Measurements from ENCODE around the gene ONECUT3.

Gene ONECUT3

GRCh38 chr19:1766800-1767352 is 13.6 kb downstream of the ONECUT3 start:
- Histone ChIP-seq H3K9ac (ENCODE audit: low read depth, low read length) (no peak overlapping the region), H3K36me3 (ENCODE audit: control insufficient read depth, insufficient read depth, low read length) (no peaks in the 10 kb centered on the region), H3K27me3 (ENCODE audit: control insufficient read depth, insufficient read depth, low read length) (peaks cover 87% of the 10 kb centered on the region), H3K4me3 (ENCODE audit: low read depth, low read length) (no peak overlapping the region), H3K4me1 (ENCODE audit: control insufficient read depth, insufficient read depth, low read length) (peaks cover 2% of the 10 kb centered on the region), H3K9me3 (ENCODE audit: control insufficient read depth, insufficient read depth, low read length) (no peaks in the 10 kb centered on the region)

- Histone ChIP-seq H3K36me3 (ENCODE audit: control insufficient read depth, insufficient read depth, low read length) (no peaks in the 10 kb centered on the region), H3K9me3 (ENCODE audit: control insufficient read depth, insufficient read depth, low read length) (no peaks in the 10 kb centered on the region), H3K4me1 (ENCODE audit: control insufficient read depth, insufficient read depth, low read length) (peaks cover 2% of the 10 kb centered on the region), H3K27me3 (ENCODE audit: control insufficient read depth, insufficient read depth, low read length) (peaks cover 81% of the 10 kb centered on the region), H3K4me3 (ENCODE audit: low read depth, low read length) (no peak overlapping the region), H3K9ac (ENCODE audit: low read depth, low read length) (no peak overlapping the region)
Measured at GRCh38 chr19:1767464-1767933, 14.2 kb downstream of the ONECUT3 start.

GRCh38 chr19:1768248-1768647 is 14.9 kb downstream of the ONECUT3 start:
- Histone ChIP-seq H3K9me3 (ENCODE audit: control insufficient read depth, insufficient read depth, low read length) (no peaks in the 10 kb centered on the region), H3K4me3 (ENCODE audit: low read depth, low read length) (no peak overlapping the region), H3K4me1 (ENCODE audit: control insufficient read depth, insufficient read depth, low read length) (peaks cover 2% of the 10 kb centered on the region), H3K27me3 (ENCODE audit: control insufficient read depth, insufficient read depth, low read length) (peaks cover 77% of the 10 kb centered on the region), H3K36me3 (ENCODE audit: control insufficient read depth, insufficient read depth, low read length) (no peaks in the 10 kb centered on the region), H3K9ac (ENCODE audit: low read depth, low read length) (no peak overlapping the region)

GRCh38 chr19:1768918-1769644 is 15.8 kb downstream of the ONECUT3 start:
- Histone ChIP-seq H3K9ac (ENCODE audit: low read depth, low read length) (no peak overlapping the region), H3K4me3 (ENCODE audit: low read depth, low read length) (no peak overlapping the region), H3K4me1 (ENCODE audit: control insufficient read depth, insufficient read depth, low read length) (peaks cover 2% of the 10 kb centered on the region), H3K9me3 (ENCODE audit: control insufficient read depth, insufficient read depth, low read length) (no peaks in the 10 kb centered on the region), H3K27me3 (ENCODE audit: control insufficient read depth, insufficient read depth, low read length) (peaks cover 77% of the 10 kb centered on the region), H3K36me3 (ENCODE audit: control insufficient read depth, insufficient read depth, low read length) (no peaks in the 10 kb centered on the region)

GRCh38 chr19:1769645-1769985 is 16.3 kb downstream of the ONECUT3 start:
- H3K4me3 ChIP-seq (ENCODE audit: low read depth, low read length) = no peak overlapping the region
- no peaks in the 10 kb centered on the region for H3K9me3 ChIP-seq (ENCODE audit: control insufficient read depth, insufficient read depth, low read length)
- H3K4me1 ChIP-seq (ENCODE audit: control insufficient read depth, insufficient read depth, low read length) = peaks cover 2% of the 10 kb centered on the region
- no peaks in the 10 kb centered on the region for H3K36me3 ChIP-seq (ENCODE audit: control insufficient read depth, insufficient read depth, low read length)
- H3K27me3 ChIP-seq (ENCODE audit: control insufficient read depth, insufficient read depth, low read length) = peaks cover 77% of the 10 kb centered on the region
- H3K9ac ChIP-seq (ENCODE audit: low read depth, low read length) = no peak overlapping the region

- Histone ChIP-seq H3K27me3 (ENCODE audit: control insufficient read depth, insufficient read depth, low read length) (peaks cover 71% of the 10 kb centered on the region), H3K9me3 (ENCODE audit: control insufficient read depth, insufficient read depth, low read length) (no peaks in the 10 kb centered on the region), H3K4me3 (ENCODE audit: low read depth, low read length) (no peak overlapping the region), H3K36me3 (ENCODE audit: control insufficient read depth, insufficient read depth, low read length) (no peaks in the 10 kb centered on the region), H3K9ac (ENCODE audit: low read depth, low read length) (no peak overlapping the region), H3K4me1 (ENCODE audit: control insufficient read depth, insufficient read depth, low read length) (peaks cover 2% of the 10 kb centered on the region)
Measured at GRCh38 chr19:1770866-1771576, 17.7 kb downstream of the ONECUT3 start.

- no peaks in the 10 kb centered on the region for H3K4me1 ChIP-seq (ENCODE audit: control insufficient read depth, insufficient read depth, low read length)
- H3K9me3 ChIP-seq (ENCODE audit: control insufficient read depth, insufficient read depth, low read length) = no peaks in the 10 kb centered on the region
- no peak overlapping the region for H3K9ac ChIP-seq (ENCODE audit: low read depth, low read length)
- peaks cover 71% of the 10 kb centered on the region for H3K27me3 ChIP-seq (ENCODE audit: control insufficient read depth, insufficient read depth, low read length)
- no peak overlapping the region for H3K4me3 ChIP-seq (ENCODE audit: low read depth, low read length)
- H3K36me3 ChIP-seq (ENCODE audit: control insufficient read depth, insufficient read depth, low read length) = no peaks in the 10 kb centered on the region
Measured at GRCh38 chr19:1773184-1773583, 19.9 kb downstream of the ONECUT3 start.

GRCh38 chr19:1774989-1775772 is 21.9 kb downstream of the ONECUT3 start:
- Histone ChIP-seq H3K9me3 (ENCODE audit: control insufficient read depth, insufficient read depth, low read length) (no peaks in the 10 kb centered on the region), H3K36me3 (ENCODE audit: control insufficient read depth, insufficient read depth, low read length) (no peaks in the 10 kb centered on the region), H3K27me3 (ENCODE audit: control insufficient read depth, insufficient read depth, low read length) (peaks cover 75% of the 10 kb centered on the region), H3K4me3 (ENCODE audit: low read depth, low read length) (peak overlapping the region; percentile 53), H3K4me1 (ENCODE audit: control insufficient read depth, insufficient read depth, low read length) (no peaks in the 10 kb centered on the region), H3K9ac (ENCODE audit: low read depth, low read length) (no peak overlapping the region)

GRCh38 chr19:1775951-1776605 is 22.8 kb downstream of the ONECUT3 start:
- Histone ChIP-seq H3K27me3 (ENCODE audit: control insufficient read depth, insufficient read depth, low read length) (peaks cover 81% of the 10 kb centered on the region), H3K9ac (ENCODE audit: low read depth, low read length) (no peak overlapping the region), H3K4me3 (ENCODE audit: low read depth, low read length) (peak overlapping the region; percentile 32)

GRCh38 chr19:1776606-1777147 is 23.4 kb downstream of the ONECUT3 start:
- peak overlapping the region; percentile 24 for H3K4me3 ChIP-seq (ENCODE audit: low read depth, low read length)
- H3K9me3 ChIP-seq (ENCODE audit: control insufficient read depth, insufficient read depth, low read length) = no peaks in the 10 kb centered on the region
- H3K4me1 ChIP-seq (ENCODE audit: control insufficient read depth, insufficient read depth, low read length) = no peaks in the 10 kb centered on the region
- no peak overlapping the region for H3K9ac ChIP-seq (ENCODE audit: low read depth, low read length)
- H3K27me3 ChIP-seq (ENCODE audit: control insufficient read depth, insufficient read depth, low read length) = peaks cover 76% of the 10 kb centered on the region
- no peaks in the 10 kb centered on the region for H3K36me3 ChIP-seq (ENCODE audit: control insufficient read depth, insufficient read depth, low read length)

More at GRCh38 chr19:1775951-1776605, 22.8 kb downstream of the ONECUT3 start:
- no peaks in the 10 kb centered on the region for H3K36me3 ChIP-seq (ENCODE audit: control insufficient read depth, insufficient read depth, low read length)
- no peaks in the 10 kb centered on the region for H3K9me3 ChIP-seq (ENCODE audit: control insufficient read depth, insufficient read depth, low read length)
- no peaks in the 10 kb centered on the region for H3K4me1 ChIP-seq (ENCODE audit: control insufficient read depth, insufficient read depth, low read length)

GRCh38 chr19:1777149-1777548 is 23.8 kb downstream of the ONECUT3 start:
- H3K9ac ChIP-seq (ENCODE audit: low read depth, low read length) = no peak overlapping the region
- peaks cover 77% of the 10 kb centered on the region for H3K27me3 ChIP-seq (ENCODE audit: control insufficient read depth, insufficient read depth, low read length)
- no peaks in the 10 kb centered on the region for H3K36me3 ChIP-seq (ENCODE audit: control insufficient read depth, insufficient read depth, low read length)
- no peaks in the 10 kb centered on the region for H3K9me3 ChIP-seq (ENCODE audit: control insufficient read depth, insufficient read depth, low read length)
- H3K4me1 ChIP-seq (ENCODE audit: control insufficient read depth, insufficient read depth, low read length) = no peaks in the 10 kb centered on the region
- peak overlapping the region; percentile 9 for H3K4me3 ChIP-seq (ENCODE audit: low read depth, low read length)
